HG02571 (cell line): ENCODE results near the gene TMEM63C.

ENCODE experiments used
- ATAC-seq: cut with Tn5 transposase; IDR thresholded peaks from one replicate; pipeline ENCODE4 v1.9.1; 2021; ENCODE audit warnings: mild to moderate bottlenecking, moderate library complexity; ENCODE audit not compliant: unreplicated experiment

TMEM63C gene

DNA sequence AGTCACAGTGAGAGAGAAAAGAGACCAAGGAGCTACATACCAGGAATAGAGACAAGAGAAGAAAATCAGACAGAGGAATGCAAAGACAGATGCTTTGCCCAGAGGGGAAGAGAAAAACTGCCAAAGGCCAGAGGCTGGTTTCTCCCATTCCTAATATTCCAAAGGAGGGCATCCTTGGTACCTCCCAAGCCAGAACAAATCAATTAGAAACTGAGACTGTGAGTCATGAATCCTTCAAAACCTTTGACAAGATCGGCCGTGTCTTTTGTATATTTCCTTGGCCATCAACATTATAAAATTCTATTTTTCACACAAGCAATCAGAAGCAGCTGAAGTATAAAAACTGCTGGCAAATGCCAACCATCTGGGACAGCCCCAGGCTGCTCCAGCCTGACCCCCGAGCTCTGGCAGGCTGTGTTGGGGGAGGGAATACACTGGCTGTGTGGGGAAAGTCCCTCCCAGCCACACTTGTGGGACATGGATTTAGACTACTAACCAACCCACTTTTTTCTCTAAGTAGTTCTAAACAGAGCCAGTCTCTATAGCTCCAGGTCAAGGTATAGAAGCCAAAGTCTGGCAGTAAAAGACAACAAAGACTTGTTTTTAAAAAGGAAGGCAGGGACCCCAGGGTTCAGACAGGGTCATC is 125.4 kb downstream of the TMEM63C start:
- no peak for ATAC-seq
